COR-L47 (cell line): ENCODE data around the gene PHF23.

Experiments
- DNase-seq: peaks from one replicate; lab custom pipeline; 2025; lab: John Stamatoyannopoulos, UW

The PHF23 gene

GRCh38 chr17:7203391-7203790, 35.9 kb downstream of the PHF23 start:
- no peak for DNase-seq

- DNase-seq: no peak
Measured at GRCh38 chr17:7196651-7197401, 42.4 kb downstream of the PHF23 start.

DNA sequence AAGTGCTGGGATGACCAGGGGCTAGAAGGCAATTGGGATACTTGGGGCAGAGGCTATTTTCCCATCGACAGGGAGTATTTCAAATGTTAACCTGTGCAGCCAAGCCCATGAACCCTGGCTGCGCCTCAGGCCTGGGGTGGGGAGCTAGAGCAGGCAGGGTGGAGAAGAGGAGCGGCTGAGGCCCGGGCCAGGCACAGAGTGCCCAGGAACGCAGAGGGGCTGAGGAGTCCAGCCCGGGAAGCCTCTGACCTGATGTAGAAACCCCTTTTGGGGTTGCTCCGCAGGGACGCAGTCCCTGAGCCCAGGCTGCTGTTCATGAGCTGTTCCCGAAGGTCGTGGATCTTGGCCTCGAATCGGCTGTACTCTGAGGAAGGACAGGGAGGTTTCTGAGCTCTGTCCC, 43.3 kb downstream of the PHF23 start:
- no peak for DNase-seq

- DNase-seq: no peak
Measured at GRCh38 chr17:7192271-7192937, 46.9 kb downstream of the PHF23 start.

GRCh38 chr17:7191571-7192270, 47.5 kb downstream of the PHF23 start:
- no peak for DNase-seq

DNA sequence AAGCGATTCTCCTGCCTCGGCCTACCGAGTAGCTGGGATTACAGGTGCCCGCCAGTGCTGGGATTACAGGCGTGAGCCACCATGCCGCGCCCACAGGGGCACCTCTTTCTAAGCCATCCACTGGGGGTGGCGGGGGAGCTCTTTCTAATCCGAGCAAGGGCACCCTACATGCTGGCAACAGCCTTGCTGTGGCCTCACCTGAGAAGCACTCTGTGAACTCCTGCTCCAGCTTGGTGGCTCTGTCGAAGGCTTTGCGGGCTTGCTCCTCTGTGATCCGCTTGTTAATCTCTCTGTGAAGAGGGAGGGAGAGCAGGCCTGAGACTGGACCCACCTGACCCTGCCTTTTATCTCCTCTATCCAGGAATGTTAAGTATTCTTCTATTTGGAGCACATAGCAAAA, 48.2 kb downstream of the PHF23 start:
- DNase-seq: no peak

GRCh38 chr17:7190276-7190917, 48.9 kb downstream of the PHF23 start:
- DNase-seq: no peak

GRCh38 chr17:7186241-7186640, 53.0 kb downstream of the PHF23 start:
- no peak for DNase-seq
